LNCAP (cell line): Measurements from ENCODE around the gene GABBR2.

Source experiments
- CTCF ChIP-seq: fragments of 450-650 bp; IDR thresholded peaks from 2 replicates; pipeline ENCODE4 v1.5.1; 2017; ENCODE audit warnings: mild to moderate bottlenecking

Gene GABBR2

GRCh38 chr9:98665501-98665900, 43.2 kb downstream of the GABBR2 start:
- no peak for TF ChIP-seq CTCF

- TF ChIP-seq CTCF: no peak
Observed at GRCh38 chr9:98660541-98660940, 48.2 kb downstream of the GABBR2 start.

- TF ChIP-seq CTCF: no peak
Observed at GRCh38 chr9:98658951-98659351, 49.8 kb downstream of the GABBR2 start.

GRCh38 chr9:98657897-98658296, 50.8 kb downstream of the GABBR2 start:
- no peak for TF ChIP-seq CTCF

- no peak for TF ChIP-seq CTCF
Observed at GRCh38 chr9:98656511-98656910, 52.2 kb downstream of the GABBR2 start.

GRCh38 chr9:98654247-98654646, 54.5 kb downstream of the GABBR2 start:
- no peak for TF ChIP-seq CTCF

- TF ChIP-seq CTCF: no peak
Observed at GRCh38 chr9:98652741-98653140, 56.0 kb downstream of the GABBR2 start.

- TF ChIP-seq CTCF: no peak
Observed at GRCh38 chr9:98652302-98652701, 56.4 kb downstream of the GABBR2 start.
